GM12878 (cell line): ENCODE measurements around the gene PCED1B. TPM values are rescaled to one million over a fixed set of nuclear protein-coding genes. Genes with fewer than 3 reads are reported as not detected.

Experiments
- ATAC-seq: fragments of 200-7000 bp; cut with Tn5 transposase; 3 replicates; pipeline ENCODE4 v1.9.1; 2020; ENCODE audit warnings: mild to moderate bottlenecking, moderate library complexity
- BruUV-seq: library from RNA; stranded (reverse); fragments of 400-500 nt; replicated peaks from 2 replicates; lab custom pipeline; 2021; lab: Mats Ljungman, UMichigan
- CTCF ChIA-PET: fragments of 300-600 bp; sonication (Branson Sonifier 250); formaldehyde crosslinking; extraction: SDS; loops from one replicate; lab custom pipeline; 2021; ENCODE audit warnings: inconsistent platforms; lab: Yijun Ruan, JAX
- POLR2A ChIA-PET: fragments of 350-600 bp; formaldehyde crosslinking; extraction: SDS; loops from one replicate; lab custom pipeline; 2021; ENCODE audit warnings: inconsistent platforms; lab: Charles Lee
- RAD21 ChIA-PET: fragments of 300-600 bp; sonication (Branson Sonifier 250); formaldehyde crosslinking; loops from one replicate; lab custom pipeline; 2023; ENCODE audit warnings: antibody characterized with exemption; ENCODE audit not compliant: unreplicated experiment; lab: Charles Lee
- SMC1A ChIA-PET: fragments of 300-600 bp; sonication (Branson Sonifier 250); formaldehyde crosslinking; loops from one replicate; lab custom pipeline; 2023; ENCODE audit not compliant: unreplicated experiment, uncharacterized antibody; lab: Charles Lee
- DNase-seq: peaks from one replicate; pipeline ENCODE4 v3.0.0-alpha.2; 2011; ENCODE audit warnings: low read depth, low spot score
- FAIRE-seq: peaks from 3 replicates; lab custom pipeline; 2011; peaks lifted over from hg19 to GRCh38; lab: Jason Lieb, UNC
- H2AFZ ChIP-seq: 2 replicates; pipeline ENCODE4 v1.6.0; 2011; ENCODE audit warnings: low read depth, low read length, control low read depth; ENCODE audit not compliant: control insufficient read depth
- H3K27ac ChIP-seq: 2 replicates; pipeline ENCODE4 v1.5.1; 2011; ENCODE audit warnings: control low read depth; ENCODE audit not compliant: control insufficient read depth, insufficient read depth
- H3K27me3 ChIP-seq, 2 experiments: replicated peaks in 1 of 2; 2 replicates each; pipeline versions ENCODE4 v1.6.0 to v1.6.1; 2011; ENCODE audit warnings: low read length in 1 of 2; ENCODE audit not compliant: control insufficient read depth in 2 of 2, insufficient read depth in 2 of 2
- H3K36me3 ChIP-seq, 2 experiments: 2 replicates each; pipeline ENCODE4 v1.5.1; 2011; ENCODE audit warnings: low read length in 1 of 2; ENCODE audit not compliant: control insufficient read depth in 2 of 2, insufficient read depth in 2 of 2
- H3K4me1 ChIP-seq: 2 replicates; pipeline ENCODE4 v1.6.1; 2011; ENCODE audit warnings: mild to moderate bottlenecking, low read length, moderate library complexity, mixed read lengths; ENCODE audit not compliant: control insufficient read depth, insufficient read depth
- H3K4me2 ChIP-seq: 2 replicates; pipeline ENCODE4 v1.6.0; 2011; ENCODE audit warnings: control low read depth; ENCODE audit not compliant: control insufficient read depth, insufficient read depth
- H3K4me3 ChIP-seq: fragments of 200-600 bp; sonication (generic); 2 replicates; pipeline ENCODE4 v1.5.1; 2016
- H3K79me2 ChIP-seq: 2 replicates; pipeline ENCODE4 v1.6.0; 2011; ENCODE audit warnings: low read length; ENCODE audit not compliant: control insufficient read depth, insufficient read depth
- H3K9ac ChIP-seq: 2 replicates; pipeline ENCODE4 v1.8.0; 2011; ENCODE audit warnings: low read length, control low read depth, mixed read lengths; ENCODE audit not compliant: control insufficient read depth, insufficient read depth
- H3K9me3 ChIP-seq: replicated peaks from 3 replicates; pipeline ENCODE4 v1.5.1; 2011; ENCODE audit warnings: mild to moderate bottlenecking, low read length; ENCODE audit not compliant: control insufficient read depth, insufficient read depth
- H4K20me1 ChIP-seq: 2 replicates; pipeline ENCODE4 v1.6.0; 2011; ENCODE audit not compliant: control insufficient read depth, insufficient read depth
- CBX3 ChIP-seq: fragments of 200-600 bp; sonication (generic); IDR thresholded peaks from 2 replicates; pipeline ENCODE4 v1.6.1; 2016; ENCODE audit warnings: low read depth, borderline replicate concordance
- KLF5 ChIP-seq: fragments of 450-650 bp; IDR thresholded peaks from 2 replicates; pipeline ENCODE4 v1.6.1; 2014; ENCODE audit warnings: mild to moderate bottlenecking; ENCODE audit not compliant: partially characterized antibody
- NR2F1 ChIP-seq: fragments of 450-650 bp; conservative IDR thresholded peaks from 2 replicates; pipeline ENCODE4 v1.6.1; 2017; ENCODE audit warnings: mild to moderate bottlenecking
- RAD21 ChIP-seq: IDR thresholded peaks from 2 replicates; pipeline ENCODE4 v1.6.1; 2011; ENCODE audit warnings: mild to moderate bottlenecking, low read depth, low read length, moderate library complexity; ENCODE audit not compliant: insufficient read depth
- STAT1 ChIP-seq: fragments of 450-650 bp; conservative IDR thresholded peaks from 2 replicates; pipeline ENCODE4 v1.6.1; 2014; ENCODE audit warnings: antibody characterized with exemption, mild to moderate bottlenecking
- ZNF274 ChIP-seq: IDR thresholded peaks from one replicate; pipeline ENCODE4 v1.8.0; 2011; ENCODE audit not compliant: insufficient read length, insufficient read depth
- WGBS: methylation state at CpG from one replicate; pipeline ENCODE4 v1.1.6; 2016; ENCODE audit warnings: low lambda C conversion rate; ENCODE audit not compliant: insufficient replicate concordance, insufficient coverage; ENCODE audit errors: missing lambda C conversion rate; 5-methylcytosine and 5-hydroxymethylcytosine counted together
- in situ Hi-C: fragments of 300-500 bp; cut with MboI; formaldehyde crosslinking; loops from 9 replicates; pipeline ENCODE4 v1.14.3; 2018; ENCODE audit warnings: mixed read lengths
- intact Hi-C: fragments of 100-400 bp; cut with micrococcal nuclease; formaldehyde crosslinking; loops from one replicate; pipeline ENCODE4 v1.14.2; 2022; ENCODE audit not compliant: unreplicated experiment
- polyA plus RNA-seq, 11 experiments: library from polyadenylated mRNA; depleted of rRNA in 4 of 11; unstranded in 6 of 11; stranded (reverse) in 5 of 11; fragments of >200 nt; fragmentation: Nextera tagmentation in 4 of 11; fragmentation: Illumina TruSeq in 1 of 11; extraction: Ambion mirVana in 4 of 11; extraction: Trizol in 1 of 11; gene quantifications; 1 replicate in 1 of 11; 2 replicates in 10 of 11; pipeline versions ENCODE4 v1.2.1 to v1.2.3, GENCODE V29; 2011 to 2016; ENCODE audit warnings: inconsistent platforms in 2 of 11, missing spikeins in 2 of 11, low read depth in 1 of 11
- total RNA-seq, 4 experiments: library from RNA; depleted of rRNA in 3 of 4; stranded (reverse); fragments of >200 nt in 3 of 4; fragmentation: Illumina TruSeq in 1 of 4; extraction: Trizol in 1 of 4; gene quantifications; 2 replicates each; pipeline versions ENCODE4 v1.2.1 to v1.2.3, GENCODE V29; 2013 to 2021
- TF ChIP-seq, protein P1 (sequence below): fragments of 450-650 bp; formaldehyde crosslinking; IDR thresholded peaks from 2 replicates; pipeline ENCODE4 v1.5.0; 2022; ENCODE audit warnings: mild to moderate bottlenecking, missing genetic modification characterization
- TF ChIP-seq, protein P2 (sequence below): fragments of 450-650 bp; IDR thresholded peaks from 2 replicates; pipeline ENCODE4 v1.6.1; 2016; ENCODE audit warnings: mild to moderate bottlenecking, moderate library complexity, borderline replicate concordance
- TF ChIP-seq, protein P3 (sequence below): IDR thresholded peaks from 2 replicates; pipeline ENCODE4 v1.6.1; 2011; ENCODE audit warnings: low read depth, low read length, improper control_type of control experiment, borderline replicate concordance
- TF ChIP-seq, protein P4 (sequence below), 3 experiments: IDR thresholded peaks in 2 of 3; conservative IDR thresholded peaks in 1 of 3; 2 replicates each; pipeline ENCODE4 v1.5.1; 2011; ENCODE audit warnings: low read depth in 3 of 3, low read length in 3 of 3, mild to moderate bottlenecking in 3 of 3, control low read depth in 2 of 3, moderate library complexity in 2 of 3, inconsistent platforms in 1 of 3, mixed read lengths in 1 of 3; ENCODE audit not compliant: control insufficient read depth in 2 of 3, insufficient read depth in 1 of 3; ENCODE audit errors: extremely low read depth in 1 of 3

PCED1B gene
- total and polyA plus RNA-seq, 10 of the 15 experiments (the other 5 are each of a cell fraction or from before 2014, with no cell fraction given) = 0.80 to 8.8 (median 3.0) TPM

DNA sequence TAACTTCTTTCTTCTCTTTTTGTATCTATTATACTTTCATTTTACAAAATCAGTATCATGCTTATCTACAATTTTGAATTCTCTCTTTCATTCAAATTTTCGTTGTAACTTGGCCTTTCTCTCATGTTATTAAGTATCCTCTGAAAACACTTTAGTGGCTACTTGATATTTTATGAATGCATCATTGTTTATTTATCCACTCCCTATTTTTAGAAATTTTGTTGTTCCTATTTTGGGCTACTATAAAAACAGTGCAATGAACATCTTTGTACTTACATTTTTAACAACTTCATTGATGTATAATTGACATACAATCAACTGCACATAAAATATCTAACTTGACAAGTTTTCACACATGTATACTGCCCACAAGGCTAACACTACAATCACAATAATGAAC is 44.3 kb downstream of the PCED1B start:
- Histone ChIP-seq H3K4me3 (no peak overlapping the region), H4K20me1 (no peaks in the 10 kb centered on the region), H3K4me1 (no peaks in the 10 kb centered on the region), H3K9ac (no peak overlapping the region), H3K4me2 (no peak overlapping the region), H3K27me3 (no peaks in the 10 kb centered on the region), H3K36me3 (no peaks in the 10 kb centered on the region), H2AFZ (no peak overlapping the region), H3K79me2 (no peaks in the 10 kb centered on the region), H3K27ac (no peak overlapping the region), H3K9me3 (no peaks in the 10 kb centered on the region)
- CTCF ChIA-PET = no interaction called here
- in situ Hi-C loops (no loop called here), intact Hi-C loops (no loop called here)
- FAIRE-seq = no peak
- SMC1A ChIA-PET = no interaction called here
- WGBS = 0% methylated on average over 1 of the region's 1 CpG
- RAD21 ChIA-PET = no interaction called here
- TF ChIP-seq, protein P1, sequence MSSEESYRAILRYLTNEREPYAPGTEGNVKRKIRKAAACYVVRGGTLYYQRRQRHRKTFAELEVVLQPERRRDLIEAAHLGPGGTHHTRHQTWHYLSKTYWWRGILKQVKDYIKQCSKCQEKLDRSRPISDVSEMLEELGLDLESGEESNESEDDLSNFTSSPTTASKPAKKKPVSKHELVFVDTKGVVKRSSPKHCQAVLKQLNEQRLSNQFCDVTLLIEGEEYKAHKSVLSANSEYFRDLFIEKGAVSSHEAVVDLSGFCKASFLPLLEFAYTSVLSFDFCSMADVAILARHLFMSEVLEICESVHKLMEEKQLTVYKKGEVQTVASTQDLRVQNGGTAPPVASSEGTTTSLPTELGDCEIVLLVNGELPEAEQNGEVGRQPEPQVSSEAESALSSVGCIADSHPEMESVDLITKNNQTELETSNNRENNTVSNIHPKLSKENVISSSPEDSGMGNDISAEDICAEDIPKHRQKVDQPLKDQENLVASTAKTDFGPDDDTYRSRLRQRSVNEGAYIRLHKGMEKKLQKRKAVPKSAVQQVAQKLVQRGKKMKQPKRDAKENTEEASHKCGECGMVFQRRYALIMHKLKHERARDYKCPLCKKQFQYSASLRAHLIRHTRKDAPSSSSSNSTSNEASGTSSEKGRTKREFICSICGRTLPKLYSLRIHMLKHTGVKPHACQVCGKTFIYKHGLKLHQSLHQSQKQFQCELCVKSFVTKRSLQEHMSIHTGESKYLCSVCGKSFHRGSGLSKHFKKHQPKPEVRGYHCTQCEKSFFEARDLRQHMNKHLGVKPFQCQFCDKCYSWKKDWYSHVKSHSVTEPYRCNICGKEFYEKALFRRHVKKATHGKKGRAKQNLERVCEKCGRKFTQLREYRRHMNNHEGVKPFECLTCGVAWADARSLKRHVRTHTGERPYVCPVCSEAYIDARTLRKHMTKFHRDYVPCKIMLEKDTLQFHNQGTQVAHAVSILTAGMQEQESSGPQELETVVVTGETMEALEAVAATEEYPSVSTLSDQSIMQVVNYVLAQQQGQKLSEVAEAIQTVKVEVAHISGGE (CRISPR knock-in tag) = no peak
- TF ChIP-seq NR2F1 = no peak
- TF ChIP-seq, protein P2, sequence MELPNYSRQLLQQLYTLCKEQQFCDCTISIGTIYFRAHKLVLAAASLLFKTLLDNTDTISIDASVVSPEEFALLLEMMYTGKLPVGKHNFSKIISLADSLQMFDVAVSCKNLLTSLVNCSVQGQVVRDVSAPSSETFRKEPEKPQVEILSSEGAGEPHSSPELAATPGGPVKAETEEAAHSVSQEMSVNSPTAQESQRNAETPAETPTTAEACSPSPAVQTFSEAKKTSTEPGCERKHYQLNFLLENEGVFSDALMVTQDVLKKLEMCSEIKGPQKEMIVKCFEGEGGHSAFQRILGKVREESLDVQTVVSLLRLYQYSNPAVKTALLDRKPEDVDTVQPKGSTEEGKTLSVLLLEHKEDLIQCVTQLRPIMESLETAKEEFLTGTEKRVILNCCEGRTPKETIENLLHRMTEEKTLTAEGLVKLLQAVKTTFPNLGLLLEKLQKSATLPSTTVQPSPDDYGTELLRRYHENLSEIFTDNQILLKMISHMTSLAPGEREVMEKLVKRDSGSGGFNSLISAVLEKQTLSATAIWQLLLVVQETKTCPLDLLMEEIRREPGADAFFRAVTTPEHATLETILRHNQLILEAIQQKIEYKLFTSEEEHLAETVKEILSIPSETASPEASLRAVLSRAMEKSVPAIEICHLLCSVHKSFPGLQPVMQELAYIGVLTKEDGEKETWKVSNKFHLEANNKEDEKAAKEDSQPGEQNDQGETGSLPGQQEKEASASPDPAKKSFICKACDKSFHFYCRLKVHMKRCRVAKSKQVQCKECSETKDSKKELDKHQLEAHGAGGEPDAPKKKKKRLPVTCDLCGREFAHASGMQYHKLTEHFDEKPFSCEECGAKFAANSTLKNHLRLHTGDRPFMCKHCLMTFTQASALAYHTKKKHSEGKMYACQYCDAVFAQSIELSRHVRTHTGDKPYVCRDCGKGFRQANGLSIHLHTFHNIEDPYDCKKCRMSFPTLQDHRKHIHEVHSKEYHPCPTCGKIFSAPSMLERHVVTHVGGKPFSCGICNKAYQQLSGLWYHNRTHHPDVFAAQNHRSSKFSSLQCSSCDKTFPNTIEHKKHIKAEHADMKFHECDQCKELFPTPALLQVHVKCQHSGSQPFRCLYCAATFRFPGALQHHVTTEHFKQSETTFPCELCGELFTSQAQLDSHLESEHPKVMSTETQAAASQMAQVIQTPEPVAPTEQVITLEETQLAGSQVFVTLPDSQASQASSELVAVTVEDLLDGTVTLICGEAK = no peak
- TF ChIP-seq STAT1 = no peak
- TF ChIP-seq CBX3 = no peak
- TF ChIP-seq, protein P3, sequence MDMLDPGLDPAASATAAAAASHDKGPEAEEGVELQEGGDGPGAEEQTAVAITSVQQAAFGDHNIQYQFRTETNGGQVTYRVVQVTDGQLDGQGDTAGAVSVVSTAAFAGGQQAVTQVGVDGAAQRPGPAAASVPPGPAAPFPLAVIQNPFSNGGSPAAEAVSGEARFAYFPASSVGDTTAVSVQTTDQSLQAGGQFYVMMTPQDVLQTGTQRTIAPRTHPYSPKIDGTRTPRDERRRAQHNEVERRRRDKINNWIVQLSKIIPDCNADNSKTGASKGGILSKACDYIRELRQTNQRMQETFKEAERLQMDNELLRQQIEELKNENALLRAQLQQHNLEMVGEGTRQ = no peak
- TF ChIP-seq, protein P4, sequence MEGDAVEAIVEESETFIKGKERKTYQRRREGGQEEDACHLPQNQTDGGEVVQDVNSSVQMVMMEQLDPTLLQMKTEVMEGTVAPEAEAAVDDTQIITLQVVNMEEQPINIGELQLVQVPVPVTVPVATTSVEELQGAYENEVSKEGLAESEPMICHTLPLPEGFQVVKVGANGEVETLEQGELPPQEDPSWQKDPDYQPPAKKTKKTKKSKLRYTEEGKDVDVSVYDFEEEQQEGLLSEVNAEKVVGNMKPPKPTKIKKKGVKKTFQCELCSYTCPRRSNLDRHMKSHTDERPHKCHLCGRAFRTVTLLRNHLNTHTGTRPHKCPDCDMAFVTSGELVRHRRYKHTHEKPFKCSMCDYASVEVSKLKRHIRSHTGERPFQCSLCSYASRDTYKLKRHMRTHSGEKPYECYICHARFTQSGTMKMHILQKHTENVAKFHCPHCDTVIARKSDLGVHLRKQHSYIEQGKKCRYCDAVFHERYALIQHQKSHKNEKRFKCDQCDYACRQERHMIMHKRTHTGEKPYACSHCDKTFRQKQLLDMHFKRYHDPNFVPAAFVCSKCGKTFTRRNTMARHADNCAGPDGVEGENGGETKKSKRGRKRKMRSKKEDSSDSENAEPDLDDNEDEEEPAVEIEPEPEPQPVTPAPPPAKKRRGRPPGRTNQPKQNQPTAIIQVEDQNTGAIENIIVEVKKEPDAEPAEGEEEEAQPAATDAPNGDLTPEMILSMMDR (IDR thresholded peaks at IDR 0.05 in 2 of 3, conservative IDR thresholded peaks at IDR 0.05 in 1 of 3; ENCODE audit: control insufficient read depth in 2 of 3, extremely low read depth in 1 of 3, insufficient read depth in 1 of 3, low read depth in 3 of 3, low read length in 3 of 3) = no peak
- TF ChIP-seq ZNF274 = no peak
- no peak for TF ChIP-seq RAD21
- no peak for TF ChIP-seq KLF5
- POLR2A ChIA-PET = no interaction called here
- BruUV-seq = no TSS peak
- DNase-seq = no peak
- ATAC-seq = no peak
